GM19025 (cell line): ENCODE data around the gene ZNF710.
"Not testable (repeated sequence)": the region's sequence is repeated elsewhere in the genome, so short reads cannot be mapped to it uniquely, and the experiment has no call there.

Source experiments
- ATAC-seq: cut with Tn5 transposase; IDR thresholded peaks from one replicate; pipeline ENCODE4 v1.9.1; 2021; ENCODE audit warnings: mild to moderate bottlenecking, low read depth, moderate library complexity; ENCODE audit not compliant: unreplicated experiment

ZNF710 gene

GRCh38 chr15:90099072-90099867 is 98.1 kb downstream of the ZNF710 start:
- ATAC-seq = no peak

- no peak for ATAC-seq
Observed at GRCh38 chr15:90099868-90100831, 99.0 kb downstream of the ZNF710 start.

DNA sequence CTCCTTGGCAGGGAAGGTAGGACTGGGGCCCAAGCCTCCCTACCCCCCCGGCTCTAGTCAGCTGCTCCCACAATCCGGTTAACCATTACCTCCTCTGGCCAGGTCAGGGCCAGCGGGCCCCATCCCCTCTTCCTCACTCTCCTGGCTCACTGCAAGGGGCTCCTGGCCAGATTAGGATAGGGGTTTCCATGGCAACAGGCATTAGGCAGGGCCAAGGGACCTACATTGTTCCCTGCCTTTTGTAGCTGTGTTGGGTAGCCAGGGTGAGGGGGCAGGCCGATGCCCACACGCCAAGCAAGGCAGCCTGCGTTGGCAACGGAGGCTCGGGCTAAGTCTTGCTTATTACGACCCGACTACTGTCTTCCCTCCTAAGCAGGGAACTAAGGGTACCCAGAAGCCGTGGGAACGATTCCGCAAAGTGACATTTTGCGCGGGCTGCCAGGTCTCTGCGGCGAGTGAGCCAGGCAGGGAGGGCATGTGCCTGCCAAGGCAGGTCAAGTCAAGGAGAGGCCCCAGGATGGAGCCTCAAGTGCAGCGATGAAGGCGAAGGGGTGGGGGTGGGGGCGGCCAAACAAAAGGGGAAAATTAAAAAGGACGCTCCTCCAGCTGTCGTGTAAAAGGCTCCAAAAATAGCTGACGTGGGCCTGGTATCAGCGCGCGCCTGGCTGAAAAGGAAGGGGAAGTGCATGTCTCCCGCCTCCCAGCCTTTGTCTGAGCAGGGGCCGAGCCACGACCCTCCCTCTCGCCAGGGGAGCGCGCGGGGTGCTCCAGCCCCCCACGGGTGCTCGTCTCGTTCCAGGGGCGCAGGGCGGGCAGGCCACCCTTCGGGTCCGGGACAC is 100.2 kb downstream of the ZNF710 start:
- peak; percentile 6 for ATAC-seq

DNA sequence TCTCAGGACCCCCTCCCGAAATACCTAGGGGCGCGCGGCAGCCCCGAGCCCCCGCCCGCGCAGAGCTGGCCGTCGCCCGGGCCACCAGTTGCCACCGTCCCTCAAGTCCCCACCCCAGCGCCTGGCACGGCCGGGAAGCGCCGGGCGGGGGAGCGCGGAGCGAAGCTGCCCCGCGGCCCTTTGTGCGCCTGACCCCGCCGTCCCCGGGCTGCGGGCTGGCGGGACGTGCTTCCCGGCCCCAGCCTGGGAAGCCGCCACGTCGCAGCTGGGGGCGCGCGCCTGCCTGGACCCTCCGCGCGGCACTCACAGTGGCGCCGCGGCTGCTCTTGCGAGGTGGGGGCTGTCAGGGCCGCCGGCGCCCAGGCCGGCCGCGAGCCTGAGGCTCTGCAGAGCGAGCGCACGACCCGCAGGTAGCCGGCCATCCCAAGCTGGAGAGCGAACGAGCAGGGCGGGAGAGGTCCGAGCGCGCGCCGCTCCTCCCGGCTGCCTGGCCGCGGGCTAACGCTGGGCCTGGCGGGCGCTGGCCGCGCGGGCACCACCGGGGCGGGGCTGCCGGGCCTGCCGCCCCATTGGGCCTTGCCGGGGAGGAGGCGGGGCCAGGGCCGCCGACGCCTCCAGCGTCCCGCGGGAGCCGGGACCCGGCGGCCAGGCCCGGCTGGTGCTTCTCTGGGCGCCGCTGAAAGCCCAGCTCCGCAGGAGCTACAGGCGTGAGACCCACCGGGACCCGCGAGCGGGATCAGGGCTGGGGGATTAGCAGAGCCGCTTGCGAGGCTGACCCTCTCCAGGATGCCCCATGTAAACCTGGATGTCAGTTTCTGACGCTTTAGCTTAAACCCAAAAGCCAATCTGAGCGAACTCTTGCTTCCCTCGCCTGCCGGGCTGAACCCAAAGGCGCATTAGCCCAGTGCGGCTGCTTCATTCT is 101.1 kb downstream of the ZNF710 start, which contains the start of gene IDH2:
Gene IDH2 (minus strand): TSS at position 500 of the 922 bp plus-strand sequence. CDS start 78 bp downstream, at position 422.
- ATAC-seq = peak; percentile 70

GRCh38 chr15:90103701-90104329 is 102.7 kb downstream of the ZNF710 start:
- no peak for ATAC-seq

DNA sequence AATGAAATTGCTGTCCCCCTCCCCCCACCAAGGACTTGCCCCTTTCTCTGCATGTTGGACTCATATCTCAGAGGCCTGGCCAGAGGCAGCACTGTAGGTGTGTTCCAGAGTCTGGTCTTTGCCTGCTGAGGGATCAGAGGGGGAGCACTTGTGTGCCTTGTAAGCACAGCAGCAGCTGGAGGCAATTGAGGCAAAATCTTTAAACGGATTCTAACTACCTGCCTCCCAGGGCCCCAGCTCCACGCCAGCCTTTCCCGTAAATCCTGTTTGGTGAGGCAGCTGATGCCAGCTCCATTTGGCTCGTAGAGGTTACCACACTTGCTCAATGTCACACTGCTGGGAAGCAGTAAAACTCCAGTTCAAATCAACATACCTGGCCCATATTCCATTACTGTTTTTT is 103.4 kb downstream of the ZNF710 start:
- ATAC-seq = no peak

GRCh38 chr15:90105521-90105920 is 104.4 kb downstream of the ZNF710 start:
- ATAC-seq = no peak

DNA sequence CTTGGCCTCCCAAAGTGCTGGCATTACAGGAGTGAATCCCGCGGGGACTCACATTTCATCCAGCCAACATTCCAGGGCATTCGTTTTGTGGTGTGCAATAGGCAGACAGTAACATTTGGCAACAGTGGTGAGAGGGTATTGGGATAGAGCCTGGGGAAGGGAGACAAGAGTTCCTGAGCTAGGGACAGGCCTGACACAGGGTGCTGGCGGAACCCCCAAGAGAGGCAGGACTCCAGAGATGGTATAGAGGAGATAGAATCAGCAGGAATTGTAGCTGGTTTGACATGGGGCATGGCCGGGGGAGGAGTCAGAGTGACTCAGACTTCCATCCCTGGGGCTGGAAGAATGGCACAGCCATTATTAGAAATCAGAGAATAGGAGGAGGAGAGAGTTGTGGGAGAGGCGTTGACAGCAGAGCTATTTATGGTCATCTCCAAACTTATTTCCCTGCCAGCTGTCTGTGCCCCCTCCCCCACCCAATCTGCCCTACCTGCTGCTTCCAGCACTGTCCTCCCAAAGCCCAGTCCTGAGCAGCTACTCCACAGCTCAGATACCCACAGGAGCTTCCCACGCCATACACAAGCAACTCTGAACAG is 105.5 kb downstream of the ZNF710 start:
- ATAC-seq = no peak

- not testable (repeated sequence) for ATAC-seq
Observed at GRCh38 chr15:90108038-90108437, 106.9 kb downstream of the ZNF710 start.

- not testable (repeated sequence) for ATAC-seq
Observed at GRCh38 chr15:90109163-90109751, 108.1 kb downstream of the ZNF710 start.

DNA sequence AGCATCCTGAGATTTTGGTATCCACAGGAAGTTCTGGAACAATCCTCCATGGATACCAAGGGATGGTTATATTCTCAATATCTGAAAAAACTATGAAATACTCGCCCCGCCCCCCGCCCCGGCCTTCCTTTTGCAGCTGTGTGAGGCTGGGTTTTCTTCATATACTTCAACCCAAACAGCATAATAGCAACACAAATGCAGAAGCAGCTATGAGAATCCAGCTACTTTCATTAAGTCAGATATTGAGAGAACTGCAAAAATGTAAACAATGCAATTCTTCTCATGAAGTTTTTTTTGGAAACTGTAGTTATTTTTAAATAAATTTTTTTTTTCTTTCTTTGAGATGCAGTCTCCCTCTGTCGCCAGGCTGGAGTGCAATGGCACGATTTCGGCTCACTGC is 112.0 kb downstream of the ZNF710 start:
- no peak for ATAC-seq

- no peak for ATAC-seq
Observed at GRCh38 chr15:90114451-90114901, 113.4 kb downstream of the ZNF710 start.

- no peak for ATAC-seq
Observed at GRCh38 chr15:90115783-90116182, 114.7 kb downstream of the ZNF710 start.

DNA sequence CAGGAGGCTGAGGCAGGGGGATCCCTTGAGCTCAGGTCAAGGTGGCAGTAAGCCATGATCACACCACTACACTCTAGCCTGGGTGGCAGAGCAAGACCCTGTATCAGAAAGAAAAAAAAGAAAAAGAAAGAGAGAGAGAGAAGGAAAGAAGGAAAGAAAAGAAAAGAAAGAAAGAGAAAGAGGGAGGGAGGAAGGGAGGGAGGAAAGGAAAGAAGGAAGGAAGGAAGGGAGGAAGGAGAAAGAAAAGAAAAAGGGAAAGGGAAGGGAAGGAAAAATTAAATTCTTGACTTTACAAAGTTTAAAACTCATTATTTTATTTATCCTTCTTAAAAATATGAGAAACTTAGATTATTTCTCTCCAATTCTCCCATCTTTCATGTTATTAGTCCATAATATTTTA is 118.2 kb downstream of the ZNF710 start:
- ATAC-seq = no peak

DNA sequence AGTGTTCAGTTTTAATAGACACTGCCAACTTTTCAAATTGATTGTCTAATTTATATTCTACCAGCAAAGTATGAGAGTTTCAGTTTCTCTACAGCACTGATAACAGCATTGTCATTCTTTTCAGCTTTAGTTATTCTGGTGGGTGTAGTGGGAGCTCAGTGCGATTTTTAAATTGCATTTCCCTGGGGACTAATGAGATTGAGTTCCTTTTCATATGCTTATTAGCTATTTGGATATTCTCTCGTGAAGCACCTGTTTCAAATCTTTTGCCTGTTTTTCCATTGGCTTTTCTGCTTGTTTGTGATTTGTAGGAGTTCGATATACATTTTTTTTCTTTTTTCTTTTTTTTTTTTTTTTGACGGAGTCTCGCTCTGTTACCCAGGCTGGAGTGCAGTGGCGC is 120.0 kb downstream of the ZNF710 start:
- ATAC-seq = no peak

- ATAC-seq = no peak
Observed at GRCh38 chr15:90124507-90124906, 123.4 kb downstream of the ZNF710 start.

DNA sequence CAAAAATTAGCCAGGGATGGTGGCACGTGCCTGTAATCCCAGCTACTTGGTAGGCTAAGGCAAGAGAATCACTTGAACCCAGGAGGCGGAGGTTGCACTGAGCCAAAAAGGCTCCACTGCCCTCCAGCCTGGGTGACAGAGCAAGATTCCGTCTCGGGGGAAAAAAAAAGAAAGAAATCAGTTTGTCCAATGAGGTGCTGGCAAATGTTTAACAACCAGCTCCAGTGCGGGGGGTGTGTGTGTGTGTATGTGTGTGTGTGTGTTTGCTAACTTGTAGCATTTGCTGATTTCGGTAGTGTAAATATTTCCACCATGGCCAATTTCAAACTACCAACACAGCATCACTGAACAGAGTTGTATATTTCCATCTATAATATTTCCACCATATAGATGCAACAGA is 124.9 kb downstream of the ZNF710 start:
- ATAC-seq = no peak
